IPS-18c (cell line): Measurements from ENCODE around the gene CASQ2.

ENCODE experiments used
- H3K4me3 ChIP-seq: 2 replicates; pipeline ENCODE4 v1.7.0; 2013; ENCODE audit warnings: low read depth, mild to moderate bottlenecking, low read length, moderate library complexity; ENCODE audit not compliant: insufficient read depth
- H3K9me3 ChIP-seq: one replicate; pipeline ENCODE4 v1.6.1; 2013; ENCODE audit warnings: mild to moderate bottlenecking, low read length, moderate library complexity; ENCODE audit not compliant: control insufficient read depth, insufficient read depth

Gene CASQ2

DNA sequence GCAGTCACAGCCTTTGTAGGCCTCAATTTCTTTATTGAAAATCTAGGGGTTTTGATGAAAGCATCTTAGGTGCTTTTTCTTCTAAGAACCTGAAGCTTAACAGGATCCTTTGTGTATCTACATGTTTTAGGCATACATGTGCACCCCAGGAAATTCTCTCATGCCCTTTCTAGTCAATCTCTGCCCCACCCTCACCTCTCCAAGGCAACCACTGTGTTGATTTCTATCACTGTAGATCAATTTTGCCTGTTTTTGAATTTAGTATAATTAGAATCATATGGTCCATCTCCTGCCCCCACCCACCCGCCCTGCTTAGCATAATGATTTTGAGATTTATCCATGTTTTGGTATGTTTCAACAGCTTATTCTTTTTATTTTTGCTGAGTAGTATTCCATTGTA is 107.4 kb downstream of the CASQ2 start:
- no peak overlapping the region for H3K4me3 ChIP-seq
- H3K9me3 ChIP-seq: no peaks in the 10 kb centered on the region

DNA sequence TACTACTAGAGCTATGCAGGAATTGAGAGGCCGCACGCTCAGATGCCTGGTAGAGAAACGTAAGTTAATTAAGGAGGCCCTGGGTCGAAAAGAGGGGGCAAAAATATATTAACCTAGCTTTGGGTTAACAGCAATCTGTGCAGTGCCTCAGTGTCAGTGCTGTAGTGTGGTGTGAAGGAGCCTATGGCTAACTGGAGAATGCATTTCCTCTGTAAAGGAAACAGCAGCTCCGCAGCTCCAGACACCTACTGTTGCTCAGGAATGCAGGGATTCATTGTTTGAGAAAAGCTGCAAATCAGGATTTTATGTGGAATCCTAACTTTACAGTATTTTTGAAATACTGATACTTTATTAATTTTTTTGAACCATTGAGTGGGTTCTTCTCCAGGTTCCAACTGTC is 108.4 kb downstream of the CASQ2 start:
- no peak overlapping the region for H3K4me3 ChIP-seq
- H3K9me3 ChIP-seq: no peaks in the 10 kb centered on the region

DNA sequence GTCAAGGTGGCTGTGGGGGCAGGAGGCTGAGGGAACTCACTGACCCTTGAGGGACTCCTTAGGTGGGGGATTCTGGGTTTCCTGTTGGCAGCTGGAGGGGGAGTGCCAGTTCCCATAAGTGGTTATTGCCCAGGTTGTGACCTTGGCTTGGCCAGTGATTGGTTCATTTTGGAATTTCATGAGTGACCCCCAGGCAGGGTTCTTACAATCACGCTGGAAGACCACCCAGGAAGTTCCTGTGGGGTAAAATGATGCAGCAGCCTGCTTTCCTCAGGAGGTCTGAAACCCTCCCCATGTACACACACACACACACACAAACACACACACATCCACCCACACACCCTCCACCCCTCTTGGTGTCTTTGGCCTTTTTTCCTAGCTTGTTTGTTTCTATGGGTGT is 109.9 kb downstream of the CASQ2 start:
- H3K9me3 ChIP-seq: no peaks in the 10 kb centered on the region
- H3K4me3 ChIP-seq: no peak overlapping the region

DNA sequence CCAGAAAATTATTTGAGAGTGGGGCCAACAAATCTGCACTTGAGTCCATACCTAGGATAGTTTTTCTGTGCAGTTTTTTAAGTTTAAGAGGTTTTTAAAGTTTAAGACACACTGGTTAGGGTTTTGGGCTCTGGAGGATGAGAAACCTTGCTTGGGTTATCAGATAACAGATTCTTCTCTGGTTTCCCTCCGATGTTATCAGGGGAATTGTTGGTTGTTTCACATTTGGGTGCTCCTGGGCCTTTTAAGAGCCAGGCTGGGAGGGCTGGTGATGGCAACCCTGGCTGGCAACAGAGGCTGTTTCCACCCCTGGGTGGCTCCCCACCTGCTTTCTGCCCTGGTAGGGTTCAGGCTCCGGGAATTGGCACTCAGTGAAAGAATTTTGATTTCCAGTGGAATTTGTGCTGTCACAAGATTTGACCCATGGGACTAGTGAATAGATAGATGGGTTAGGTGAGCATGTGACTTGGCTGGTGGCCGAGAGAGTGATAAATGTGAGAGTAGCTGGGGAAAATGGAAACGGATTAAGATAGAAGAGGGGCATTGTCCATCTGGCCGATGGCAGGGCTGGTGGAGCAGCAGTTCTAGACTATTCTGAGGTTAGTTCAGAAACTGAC is 111.9 kb downstream of the CASQ2 start:
- Histone ChIP-seq H3K9me3 (no peaks in the 10 kb centered on the region), H3K4me3 (no peak overlapping the region)

DNA sequence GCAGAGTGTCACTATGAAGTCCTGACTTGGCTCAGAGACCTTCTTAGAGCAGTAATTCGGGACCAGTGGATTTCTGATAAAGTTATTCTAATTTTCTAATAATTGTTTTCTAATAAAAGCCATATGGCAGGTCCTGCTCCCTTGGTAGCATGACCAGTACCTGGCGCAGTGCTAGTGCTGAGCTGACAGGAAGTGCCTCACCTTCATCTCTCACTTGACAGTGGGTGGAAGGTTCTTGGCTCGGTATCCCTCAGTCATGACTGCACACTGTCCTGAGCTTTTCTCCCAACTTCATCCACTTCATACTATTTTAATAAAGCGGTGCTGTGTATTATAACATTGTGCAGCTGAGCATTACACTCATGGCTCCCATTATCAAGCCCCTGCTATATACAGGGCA is 112.6 kb downstream of the CASQ2 start:
- no peak overlapping the region for H3K4me3 ChIP-seq
- H3K9me3 ChIP-seq: no peaks in the 10 kb centered on the region

DNA sequence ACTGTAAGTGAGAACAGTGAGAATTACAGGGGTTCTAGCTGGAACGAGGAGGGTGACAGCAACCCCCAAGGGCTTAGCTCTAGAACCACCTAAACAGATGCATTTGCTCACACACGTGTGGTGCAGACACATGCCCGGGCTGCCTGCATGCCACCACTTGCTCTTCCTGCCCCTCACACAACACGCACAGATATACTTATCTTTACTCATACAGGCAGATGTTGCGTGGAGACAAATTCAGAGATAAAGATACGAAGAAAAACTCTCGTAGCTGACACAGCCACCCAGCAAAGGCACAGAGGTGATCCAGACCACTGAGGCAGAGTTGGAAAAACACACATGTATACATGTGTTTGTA is 113.2 kb downstream of the CASQ2 start:
- Histone ChIP-seq H3K9me3 (no peaks in the 10 kb centered on the region), H3K4me3 (no peak overlapping the region)

DNA sequence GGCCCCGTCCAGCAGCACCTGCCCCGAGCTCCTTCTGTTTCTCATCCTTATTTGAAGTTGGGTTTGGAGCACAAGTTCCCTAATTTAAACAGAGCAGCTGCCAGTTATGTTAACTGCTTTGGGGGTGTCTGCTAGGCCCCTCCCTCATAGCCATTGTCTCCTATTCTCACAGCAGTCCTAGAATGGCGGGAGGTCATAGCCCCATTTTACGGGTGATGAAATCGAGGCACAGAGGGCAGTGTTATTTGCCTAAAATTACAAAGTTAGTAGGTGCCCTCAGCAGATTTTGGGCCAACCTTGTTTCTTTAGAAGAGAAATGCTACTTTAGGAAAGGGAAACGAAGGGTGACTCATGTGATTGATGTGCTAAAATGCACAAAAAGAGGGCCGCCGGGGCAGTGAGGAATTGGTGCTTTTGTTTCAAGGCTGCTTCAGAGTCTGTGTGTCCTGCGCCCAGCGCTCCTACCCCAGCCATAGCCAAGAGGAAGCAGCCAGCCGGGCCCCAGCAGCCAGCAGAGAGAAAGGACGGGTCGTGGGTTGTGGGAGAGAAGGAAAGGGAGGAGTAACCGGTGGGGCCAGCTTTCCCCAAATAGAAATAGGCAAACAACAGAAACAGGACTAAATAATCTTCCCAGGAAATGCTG is 113.7 kb downstream of the CASQ2 start:
- no peak overlapping the region for H3K4me3 ChIP-seq
- no peaks in the 10 kb centered on the region for H3K9me3 ChIP-seq

DNA sequence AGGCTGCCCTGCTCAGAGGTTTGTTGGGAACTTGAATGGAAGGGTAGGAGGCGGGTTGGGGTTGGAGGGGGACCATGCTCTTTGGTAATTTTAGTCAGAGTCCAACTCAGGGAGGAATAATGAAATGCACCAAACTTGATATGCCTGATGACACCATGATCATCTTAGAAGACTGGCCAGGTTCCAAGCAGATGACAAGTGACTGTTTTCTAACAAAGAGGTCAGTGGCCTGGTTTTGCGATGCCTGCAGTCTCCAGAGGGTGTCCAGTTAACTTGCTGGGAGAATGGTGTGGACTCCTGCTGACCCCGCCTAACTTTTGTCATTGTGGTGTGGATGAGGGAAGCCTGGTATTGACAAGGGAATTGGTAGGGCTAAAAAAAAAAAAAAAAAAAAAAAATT is 114.4 kb downstream of the CASQ2 start:
- Histone ChIP-seq H3K4me3 (no peak overlapping the region), H3K9me3 (no peaks in the 10 kb centered on the region)

DNA sequence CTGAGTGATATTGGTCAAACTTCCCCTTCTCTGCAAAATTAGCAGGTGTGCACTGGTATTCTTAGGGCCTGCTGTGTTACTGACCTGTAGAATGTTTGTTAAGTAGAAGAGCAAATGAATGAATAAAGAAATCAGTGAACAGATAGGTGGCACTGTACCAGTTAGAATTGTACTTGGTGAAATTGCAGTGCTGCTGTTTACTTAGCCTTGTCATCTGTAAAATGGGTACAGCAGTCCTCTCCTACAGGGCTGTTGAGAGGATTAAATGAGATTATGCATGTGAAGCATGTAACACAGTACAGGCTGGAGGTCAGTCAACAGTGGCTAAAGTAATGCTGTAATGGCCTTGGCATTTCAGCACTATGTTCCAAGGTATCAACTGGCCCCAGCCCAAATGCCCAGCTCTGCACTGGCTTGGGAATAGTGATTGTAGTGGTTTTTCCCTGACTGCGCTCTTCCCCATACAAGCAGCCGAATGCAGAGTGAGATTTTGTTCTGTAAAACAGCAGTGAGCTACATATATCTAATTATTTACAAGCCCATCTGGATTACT is 116.2 kb downstream of the CASQ2 start:
- no peak overlapping the region for H3K4me3 ChIP-seq
- H3K9me3 ChIP-seq: no peaks in the 10 kb centered on the region

DNA sequence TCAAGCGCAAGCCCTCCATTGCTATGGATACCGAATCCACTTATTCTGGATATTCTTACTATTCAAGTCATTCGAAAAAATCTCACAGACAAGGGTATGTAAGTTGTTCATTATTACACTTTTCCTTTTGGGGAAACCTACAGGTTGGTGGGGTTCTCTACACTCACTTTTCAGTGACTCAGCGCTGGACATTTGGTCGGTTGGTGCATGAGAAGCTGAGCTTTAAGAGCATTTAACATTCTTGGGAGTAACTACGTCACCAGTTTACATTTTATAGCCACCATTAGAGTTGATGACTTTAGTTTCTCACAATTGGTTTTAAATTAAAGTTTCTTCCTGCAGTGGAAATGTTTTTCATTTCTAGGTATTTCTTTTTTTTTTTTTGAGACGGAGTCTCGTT is 117.1 kb downstream of the CASQ2 start:
- H3K4me3 ChIP-seq: no peak overlapping the region
- no peaks in the 10 kb centered on the region for H3K9me3 ChIP-seq

DNA sequence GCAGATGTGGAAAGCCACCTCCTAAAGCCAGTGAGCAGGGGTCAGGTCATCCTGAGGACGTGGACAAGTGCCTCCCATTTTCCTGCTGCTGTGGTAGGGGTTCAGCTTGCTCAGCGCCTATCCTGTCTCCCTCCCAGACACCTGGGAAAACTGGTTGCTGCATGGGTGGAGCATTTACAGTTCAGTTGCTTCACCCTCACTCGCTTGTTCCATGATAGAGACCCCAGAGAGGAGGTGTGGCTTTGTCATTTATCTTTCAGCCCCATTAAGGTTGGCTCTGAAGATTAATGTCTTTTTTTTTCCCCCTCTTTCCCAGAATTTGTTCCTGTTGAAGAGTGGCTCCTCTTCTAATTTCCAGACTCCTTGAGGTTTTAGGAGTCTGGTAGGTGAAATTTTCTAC is 117.6 kb downstream of the CASQ2 start:
- H3K9me3 ChIP-seq: no peaks in the 10 kb centered on the region
- H3K4me3 ChIP-seq: no peak overlapping the region
